GM18499 (cell line): ENCODE results near the gene ARHGEF38.

Experiments used
- ATAC-seq: cut with Tn5 transposase; IDR thresholded peaks from one replicate; pipeline ENCODE4 v1.9.1; 2021; ENCODE audit warnings: moderate number of reproducible peaks; ENCODE audit not compliant: insufficient read depth, unreplicated experiment

The ARHGEF38 gene

DNA sequence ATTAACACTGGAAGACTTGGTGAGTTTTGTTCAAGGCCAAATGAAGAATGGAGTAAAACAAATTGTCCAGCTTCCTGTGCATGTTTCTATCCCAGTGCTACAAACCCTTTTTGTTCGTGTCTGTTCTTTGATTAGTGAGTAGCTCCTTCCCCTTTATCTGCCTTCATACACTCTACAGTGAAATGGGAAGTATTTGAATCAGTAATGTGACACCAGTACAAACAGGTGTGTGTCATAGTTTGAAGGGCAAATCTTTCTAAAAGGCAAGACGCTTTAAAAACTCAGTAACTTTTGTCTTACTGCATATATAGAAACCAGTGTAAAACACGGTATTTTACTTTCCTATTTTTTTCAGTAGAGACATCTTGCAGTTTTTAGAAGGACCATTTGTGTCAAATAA lies 5.9 kb downstream of the ARHGEF38 start:
- no peak for ATAC-seq

GRCh38 chr4:105560421-105560848 lies 8.0 kb downstream of the ARHGEF38 start:
- ATAC-seq, result no peak

DNA sequence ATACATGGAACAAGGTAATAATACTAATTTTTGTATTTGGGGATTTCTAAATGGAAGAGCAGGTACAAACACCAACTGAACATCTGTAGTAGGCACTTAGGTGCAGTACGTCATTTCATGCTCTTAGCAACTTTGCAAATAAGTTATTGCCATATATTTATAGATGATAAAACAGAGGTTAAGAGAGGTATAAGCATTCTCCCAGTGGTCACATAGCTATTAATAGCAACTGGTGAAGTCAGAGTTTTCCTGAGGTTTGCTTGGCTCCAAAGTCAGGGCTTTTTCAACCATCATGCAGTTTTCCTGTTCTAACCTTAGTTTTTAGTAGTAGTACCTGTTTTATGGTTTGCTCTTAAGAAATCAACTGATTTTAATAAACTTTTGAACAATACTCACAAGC lies 10.9 kb downstream of the ARHGEF38 start:
- no peak for ATAC-seq

- ATAC-seq, result no peak
Measured at GRCh38 chr4:105568584-105568983, 16.2 kb downstream of the ARHGEF38 start.

- no peak for ATAC-seq
Measured at GRCh38 chr4:105569057-105569865, 16.8 kb downstream of the ARHGEF38 start.

- no peak for ATAC-seq
Measured at GRCh38 chr4:105569866-105570236, 17.4 kb downstream of the ARHGEF38 start.

- no peak for ATAC-seq
Measured at GRCh38 chr4:105572296-105572695, 19.9 kb downstream of the ARHGEF38 start.

DNA sequence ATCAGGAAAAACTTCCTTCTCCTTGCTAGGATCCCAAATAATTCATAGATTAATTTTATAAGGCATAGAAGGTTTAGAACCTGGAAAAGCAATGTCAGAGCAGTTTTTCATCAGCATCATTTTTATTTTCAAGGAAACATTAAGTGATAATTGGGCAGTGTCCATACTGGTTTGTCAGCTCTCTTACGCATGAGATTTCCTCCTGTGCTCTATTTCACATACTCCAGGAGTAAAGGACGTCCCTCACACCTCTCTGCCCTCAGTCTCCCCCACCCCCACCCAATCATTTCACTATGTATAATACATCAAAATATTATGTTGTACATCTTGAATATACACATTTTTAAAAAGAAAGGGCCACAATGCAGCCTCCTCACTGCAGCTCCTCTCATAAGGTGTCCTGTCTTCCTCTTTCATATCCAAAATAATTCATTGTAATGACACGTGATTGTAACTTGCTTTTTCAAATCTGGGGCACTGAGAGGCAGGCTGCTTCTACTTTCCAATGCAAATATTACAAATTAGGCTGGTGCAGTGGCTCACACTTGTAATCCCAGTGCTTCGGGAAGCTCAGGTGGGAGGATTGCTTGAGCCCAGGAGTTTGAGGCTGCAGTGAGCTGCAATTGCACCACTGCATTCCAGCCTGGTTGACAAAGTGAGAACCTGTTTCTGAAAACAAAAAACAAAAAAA lies 34.4 kb downstream of the ARHGEF38 start:
- ATAC-seq, result no peak

GRCh38 chr4:105587841-105588240 lies 35.4 kb downstream of the ARHGEF38 start:
- ATAC-seq, result no peak

DNA sequence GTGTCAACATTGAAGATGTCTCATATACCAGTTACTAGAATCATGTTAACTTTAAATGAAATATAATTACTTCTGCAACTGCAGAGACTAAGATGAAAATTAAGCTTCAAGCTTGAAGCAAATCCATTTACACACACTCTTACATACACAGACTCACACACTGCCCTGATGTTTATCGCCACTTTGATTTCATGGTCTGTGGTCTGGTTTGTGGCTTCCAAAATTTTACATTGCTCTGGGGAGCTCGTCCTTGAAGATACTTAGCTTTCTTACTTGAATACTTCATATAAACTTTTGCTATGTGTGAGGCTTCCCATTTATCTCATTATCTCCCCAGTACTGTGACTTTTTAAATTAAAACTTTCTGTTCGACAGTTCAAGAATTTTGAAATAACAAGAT lies 35.8 kb downstream of the ARHGEF38 start:
- ATAC-seq, result no peak

DNA sequence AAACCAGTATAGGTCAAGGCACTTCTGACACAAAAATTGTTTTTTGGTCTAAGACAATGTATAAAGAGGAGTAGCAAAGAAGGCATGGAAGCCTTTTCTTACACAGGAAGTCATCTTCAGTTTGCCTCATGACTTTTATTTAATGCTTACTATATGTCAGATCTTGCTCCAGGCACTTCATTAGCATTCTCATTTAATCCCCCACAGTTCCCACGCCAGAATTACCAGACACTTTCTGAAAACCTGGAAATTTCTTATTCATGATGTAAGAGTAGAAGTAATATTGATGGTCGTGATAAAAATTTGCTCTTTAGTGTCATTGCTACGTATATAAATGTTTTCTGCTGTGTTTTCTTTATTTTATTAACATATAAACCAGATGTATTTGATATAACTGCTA lies 39.2 kb downstream of the ARHGEF38 start:
- ATAC-seq, result no peak

DNA sequence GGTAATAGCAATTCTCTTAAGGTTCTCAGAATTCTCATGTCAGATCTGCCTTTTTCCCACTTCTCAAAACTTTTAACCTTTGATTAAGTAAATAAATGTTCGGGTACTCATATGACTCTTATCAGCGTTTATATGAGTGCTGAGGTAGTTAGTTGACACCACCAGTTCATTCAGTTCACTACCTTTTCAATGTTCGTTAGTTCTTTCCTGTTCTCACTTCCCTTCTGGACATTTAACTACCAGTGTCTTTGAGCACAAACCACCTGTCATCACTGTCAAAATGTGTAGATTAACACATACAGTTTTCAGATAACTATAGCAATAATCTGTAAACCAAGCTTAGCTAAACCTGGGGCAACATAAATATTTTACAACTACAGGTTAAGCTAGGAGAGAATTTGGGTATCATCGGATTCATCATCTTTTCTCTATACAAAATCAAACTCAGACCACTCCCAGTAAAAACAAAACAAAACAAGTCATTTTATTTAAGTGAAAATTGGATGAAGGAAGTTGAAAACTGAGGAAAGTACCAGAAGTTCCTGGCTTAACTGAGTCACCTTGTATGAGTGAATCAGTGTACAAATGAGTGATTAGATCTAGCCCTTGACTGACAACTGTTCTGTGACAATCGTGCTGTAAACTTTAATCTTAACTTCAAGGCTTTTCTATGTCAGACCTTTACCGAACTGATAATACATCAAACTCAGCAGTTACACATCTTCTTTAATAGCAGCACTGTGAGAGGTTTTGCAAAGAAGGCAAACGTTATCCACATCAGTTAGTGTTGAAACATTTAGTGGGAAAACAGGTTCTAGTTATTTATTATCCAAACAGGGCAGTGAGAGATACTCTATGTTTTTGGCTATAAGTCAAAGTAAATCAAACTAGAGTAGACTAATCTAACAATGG lies 41.9 kb downstream of the ARHGEF38 start:
- peak; percentile 77 for ATAC-seq

DNA sequence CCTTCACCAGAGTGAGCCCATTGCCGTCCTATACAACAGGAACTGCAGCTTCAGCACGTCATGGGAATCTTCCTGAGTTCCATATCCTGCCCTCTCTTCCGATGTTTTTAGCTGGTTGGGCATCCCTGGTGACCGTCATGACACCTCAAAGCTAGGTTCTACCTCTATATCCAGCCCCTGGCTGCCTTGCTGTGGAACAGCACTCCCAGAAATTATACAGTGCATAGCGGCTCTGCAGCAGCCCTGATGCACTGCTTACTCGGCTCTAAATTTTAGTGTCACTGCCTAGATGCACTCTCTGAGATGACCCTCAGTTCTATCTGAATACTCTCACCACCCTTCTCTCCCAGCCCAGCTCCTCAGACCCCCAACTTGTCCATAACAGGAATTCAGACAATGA lies 44.3 kb downstream of the ARHGEF38 start:
- no peak for ATAC-seq

DNA sequence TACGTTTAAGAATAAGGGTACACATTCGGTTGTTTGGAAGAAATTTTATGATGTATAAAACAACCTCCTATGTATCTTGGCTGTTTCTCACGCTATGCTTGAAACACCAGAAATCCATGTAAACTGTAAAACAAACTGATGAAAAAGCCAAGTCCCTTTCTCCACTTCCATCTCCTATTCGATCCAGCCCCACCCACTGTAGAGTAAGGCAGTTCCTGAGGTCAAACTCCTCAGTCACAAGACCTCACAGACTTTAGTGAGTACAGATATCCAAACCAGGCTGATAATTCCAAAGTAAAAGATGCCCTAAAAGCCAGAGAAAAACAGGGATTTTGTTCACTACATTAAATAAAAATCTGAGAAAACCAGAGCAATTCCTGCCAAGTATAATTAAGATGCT lies 45.6 kb downstream of the ARHGEF38 start:
- ATAC-seq, result no peak

DNA sequence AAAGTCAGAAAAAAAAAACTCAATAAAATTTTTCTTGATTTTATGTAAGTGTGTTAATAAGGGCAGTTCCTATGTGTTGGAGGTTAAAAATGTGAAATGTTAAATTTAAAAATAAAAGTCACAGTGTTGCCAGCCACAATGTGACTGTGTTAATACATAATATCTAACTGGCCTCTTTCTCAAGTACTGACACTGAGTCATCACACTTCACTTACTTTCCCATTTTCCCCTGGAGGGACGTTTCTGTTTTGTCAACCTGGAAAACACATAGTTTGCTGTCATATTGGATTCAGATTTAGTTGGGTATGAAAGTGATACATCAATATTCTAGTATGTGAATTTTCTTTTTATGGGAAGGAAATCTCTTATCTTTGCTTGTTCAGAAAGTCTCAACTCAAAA lies 46.4 kb downstream of the ARHGEF38 start:
- ATAC-seq, result no peak

GRCh38 chr4:105599482-105599881 lies 47.1 kb downstream of the ARHGEF38 start:
- no peak for ATAC-seq

DNA sequence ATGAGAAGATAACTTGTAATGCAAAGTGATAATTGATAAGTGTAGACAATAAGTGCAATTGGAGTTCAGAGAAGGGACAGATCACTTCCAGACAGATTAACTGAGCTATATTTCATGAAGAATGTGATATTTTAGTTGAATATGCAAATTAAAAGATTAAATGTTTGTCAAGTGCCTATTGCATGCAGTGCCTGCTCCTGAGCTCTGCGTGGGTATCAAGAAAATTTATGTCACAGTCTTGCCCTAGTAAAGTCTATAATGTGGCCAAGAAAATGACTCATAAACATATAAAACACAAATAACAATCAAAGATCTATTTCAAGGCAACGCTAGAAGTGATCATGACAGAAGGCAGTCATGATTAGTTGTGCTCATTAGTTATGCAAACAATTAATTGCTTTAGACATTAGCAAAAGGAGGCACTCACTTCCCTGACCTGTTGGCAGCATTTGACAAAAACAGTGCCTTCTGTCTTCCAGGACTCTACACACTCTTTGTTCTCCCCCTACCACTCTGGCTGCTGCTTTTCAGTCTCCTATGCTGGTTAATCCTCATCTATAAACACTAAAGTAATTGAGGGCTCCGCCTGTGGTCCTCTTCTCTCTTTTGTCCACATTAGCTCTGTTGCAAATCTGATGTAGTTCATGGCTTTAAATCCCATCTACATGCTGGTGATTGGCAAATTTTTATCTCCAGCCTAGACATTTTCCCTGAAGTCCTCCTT lies 47.7 kb downstream of the ARHGEF38 start:
- ATAC-seq, result no peak

GRCh38 chr4:105600951-105601350 lies 48.5 kb downstream of the ARHGEF38 start:
- ATAC-seq, result no peak

DNA sequence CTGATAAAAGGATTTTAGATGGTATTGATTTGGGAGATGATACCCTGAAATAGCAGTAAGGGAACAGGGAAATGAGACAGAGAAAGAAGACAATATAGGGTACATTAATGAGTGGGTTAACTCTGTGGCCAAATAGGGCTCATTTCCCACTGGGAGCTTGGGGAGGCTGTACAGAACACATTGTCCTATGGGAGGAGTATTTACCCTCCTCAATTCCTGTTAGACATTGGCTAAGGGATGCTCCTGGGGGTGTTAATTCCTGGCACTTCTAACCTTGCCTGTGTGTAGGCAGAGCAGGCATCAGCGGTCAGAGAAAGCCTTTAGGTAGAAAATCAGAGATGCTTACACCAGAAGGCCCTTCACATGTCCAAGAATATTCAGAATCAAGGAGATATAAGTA lies 49.0 kb downstream of the ARHGEF38 start:
- no peak for ATAC-seq

GRCh38 chr4:105603158-105603557 lies 50.7 kb downstream of the ARHGEF38 start:
- ATAC-seq, result no peak
